WTC11 (cell line): ENCODE data around the gene SLC11A1.

Source experiments
- ATF2 ChIP-seq: sonication (generic); formaldehyde crosslinking; IDR thresholded peaks from 2 replicates; pipeline ENCODE4 v1.8.1; 2022; ENCODE audit warnings: low read depth, missing genetic modification reagents, borderline replicate concordance
- CTCF ChIP-seq: fragments of 200-600 bp; IDR thresholded peaks from 2 replicates; pipeline ENCODE4 v1.8.0; 2022; ENCODE audit warnings: antibody characterized with exemption

- TF ChIP-seq CTCF = no peak
- no peak for TF ChIP-seq ATF2
These were observed 39.0 kb downstream of the SLC11A1 start for GRCh38 chr2:218421027-218421426.
